HG03342 (cell line): Measurements from ENCODE around the gene INTS3.
A peak's percentile ranks its signal among the peaks of the same experiment; 100 is the strongest.
"Not testable (repeated sequence)": the region's sequence is repeated elsewhere in the genome, so short reads cannot be mapped to it uniquely, and the experiment has no call there.

Experiments
- ATAC-seq: cut with Tn5 transposase; IDR thresholded peaks from one replicate; pipeline ENCODE4 v1.9.1; 2021; ENCODE audit warnings: mild to moderate bottlenecking, moderate library complexity; ENCODE audit not compliant: unreplicated experiment

The INTS3 gene

GRCh38 chr1:153698923-153699714 is 28.7 kb upstream of the INTS3 start:
- no peak for ATAC-seq

DNA sequence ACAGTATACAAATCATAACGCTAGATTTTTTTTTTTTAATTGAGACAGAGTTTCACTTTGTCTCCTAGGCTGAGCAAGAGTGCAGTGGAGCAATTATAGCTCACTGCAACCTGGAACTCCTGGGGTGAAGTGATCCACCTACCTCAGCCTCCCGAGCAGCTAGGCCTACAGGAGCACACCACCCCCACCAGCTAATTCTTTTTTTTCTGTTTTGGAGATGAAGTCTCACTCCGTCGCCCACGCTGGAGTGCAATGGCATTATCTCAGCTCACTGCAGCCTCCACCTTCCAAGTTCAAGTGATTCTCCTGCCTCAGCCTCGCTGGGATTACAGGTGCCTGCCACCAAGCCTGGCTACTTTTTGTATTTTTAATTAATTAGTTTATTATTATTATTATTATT is 28.1 kb upstream of the INTS3 start:
- no peak for ATAC-seq

DNA sequence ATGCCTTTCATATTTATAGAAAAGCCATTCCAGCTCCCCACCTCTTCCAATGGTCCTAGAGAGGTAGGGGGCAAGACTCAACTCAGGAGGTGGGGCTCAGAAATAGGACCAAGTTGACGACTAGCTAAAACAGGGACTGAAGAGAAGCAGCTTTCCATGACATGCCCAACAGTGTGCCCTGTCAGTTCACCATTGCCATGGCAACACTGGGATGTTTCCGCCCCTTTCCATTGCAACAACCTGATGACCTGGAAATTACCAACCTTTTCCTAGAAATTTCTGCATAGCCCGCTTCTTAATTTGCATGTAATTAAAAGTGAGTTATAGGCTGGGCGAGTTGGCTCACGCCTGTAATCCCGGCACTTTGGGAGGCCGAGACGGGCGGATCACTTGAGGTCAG is 22.4 kb upstream of the INTS3 start:
- ATAC-seq = no peak

GRCh38 chr1:153711026-153711425 is 16.8 kb upstream of the INTS3 start:
- ATAC-seq = no peak

DNA sequence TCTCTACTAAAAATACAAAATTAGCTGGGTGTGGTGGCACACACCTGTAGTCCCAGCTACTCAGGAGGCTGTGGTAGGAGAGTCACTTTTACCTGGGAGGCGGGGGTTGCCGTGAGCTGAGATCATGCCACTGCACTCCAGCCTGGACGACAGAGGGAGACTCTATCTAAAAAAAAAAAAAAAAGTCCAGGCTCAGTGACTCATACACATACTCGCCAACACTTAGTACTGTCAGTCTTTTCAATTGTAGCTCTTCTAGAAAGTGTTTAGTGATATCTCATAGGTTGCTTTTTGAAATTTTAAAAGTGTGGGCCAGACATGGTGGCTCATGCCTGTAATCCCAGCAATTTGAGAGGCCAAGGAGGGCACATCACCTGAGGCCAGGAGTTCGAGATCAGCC is 11.6 kb upstream of the INTS3 start:
- ATAC-seq = not testable (repeated sequence)

DNA sequence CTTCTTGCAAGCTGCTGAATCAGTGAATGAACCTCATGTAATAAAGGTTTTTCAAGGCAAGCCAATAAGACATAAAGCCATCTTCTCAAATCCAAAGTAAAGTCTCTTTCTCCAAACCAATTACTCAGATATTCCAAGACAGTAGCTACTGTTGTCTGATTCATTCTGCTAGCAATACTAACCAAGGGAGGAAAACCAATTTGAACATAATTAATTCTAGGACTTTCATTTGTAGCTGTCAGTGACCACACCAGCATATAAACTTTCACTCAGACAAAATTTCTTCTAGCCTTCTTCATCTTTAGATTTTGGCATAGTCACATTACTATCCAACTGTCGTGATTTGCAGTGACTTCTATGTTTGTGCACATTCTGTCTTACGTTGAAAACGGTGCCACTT is 10.5 kb upstream of the INTS3 start:
- no peak for ATAC-seq

DNA sequence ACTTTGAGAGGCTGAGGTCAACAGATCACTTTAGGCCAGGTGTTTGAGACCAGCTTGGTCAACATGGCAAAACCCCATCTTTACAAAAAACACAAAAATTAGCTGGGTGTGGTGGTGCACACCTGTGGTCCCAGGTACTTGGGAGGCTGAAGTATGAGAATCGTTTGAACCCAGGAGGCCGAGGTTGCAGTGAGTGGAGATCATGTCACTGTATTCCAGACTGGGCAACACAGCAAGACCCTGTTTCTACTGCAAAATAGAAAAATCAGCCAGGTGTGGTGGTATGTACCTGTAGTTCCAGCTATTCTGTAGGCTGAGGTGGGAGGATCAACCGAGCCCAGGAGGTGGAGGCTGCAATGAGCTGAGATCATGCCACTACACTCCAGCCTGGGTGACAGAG is 4.2 kb upstream of the INTS3 start:
- ATAC-seq = no peak

DNA sequence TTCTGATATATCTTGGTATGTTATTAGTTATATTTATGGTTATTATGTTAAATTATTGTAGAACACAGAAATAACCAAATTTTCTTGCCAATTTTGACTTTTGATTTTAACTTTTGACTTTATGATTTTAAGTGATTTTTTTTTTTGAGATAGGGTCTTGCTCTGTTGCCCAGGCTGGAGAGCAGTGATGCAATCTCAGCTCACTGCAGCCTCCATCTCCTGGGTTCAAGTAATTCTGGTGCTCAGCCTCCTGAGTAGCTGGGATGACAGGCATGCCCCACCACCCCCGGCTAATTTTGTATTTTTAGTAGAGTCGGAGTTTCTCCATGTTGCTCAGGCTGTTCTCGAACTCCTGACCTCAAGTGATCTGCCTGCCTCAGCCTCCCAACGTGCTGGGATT is 3.2 kb upstream of the INTS3 start:
- not testable (repeated sequence) for ATAC-seq

- no peak for ATAC-seq
Measured at GRCh38 chr1:153728305-153729066, 636 bp downstream of the INTS3 start.

DNA sequence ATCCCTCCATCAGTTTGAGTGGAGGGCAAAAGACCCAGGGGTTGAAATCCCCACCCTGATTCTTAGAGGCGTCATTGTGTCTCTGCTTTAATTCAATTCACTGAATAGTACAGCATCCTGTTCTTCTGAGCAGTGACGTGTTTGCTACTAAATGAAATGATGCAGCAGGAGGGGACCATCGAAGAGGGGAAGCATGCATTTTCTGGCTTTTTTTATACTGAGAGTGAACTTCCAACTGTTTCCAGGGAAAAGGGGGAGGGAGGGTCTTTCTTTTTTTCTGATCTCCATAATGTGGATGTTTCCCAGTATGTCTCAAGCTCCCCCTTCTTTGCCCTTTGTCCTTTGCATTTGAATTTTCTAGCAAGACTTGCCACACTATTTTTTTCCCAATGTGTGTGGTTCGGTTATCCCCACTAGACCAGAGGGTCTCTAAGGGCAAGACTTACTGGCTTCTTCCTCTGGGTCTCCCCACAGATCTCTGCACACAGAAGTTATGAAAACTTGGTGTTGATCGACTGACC is 2.7 kb downstream of the INTS3 start:
- ATAC-seq = no peak

- ATAC-seq = no peak
Measured at GRCh38 chr1:153733970-153734369, 6.1 kb downstream of the INTS3 start.

DNA sequence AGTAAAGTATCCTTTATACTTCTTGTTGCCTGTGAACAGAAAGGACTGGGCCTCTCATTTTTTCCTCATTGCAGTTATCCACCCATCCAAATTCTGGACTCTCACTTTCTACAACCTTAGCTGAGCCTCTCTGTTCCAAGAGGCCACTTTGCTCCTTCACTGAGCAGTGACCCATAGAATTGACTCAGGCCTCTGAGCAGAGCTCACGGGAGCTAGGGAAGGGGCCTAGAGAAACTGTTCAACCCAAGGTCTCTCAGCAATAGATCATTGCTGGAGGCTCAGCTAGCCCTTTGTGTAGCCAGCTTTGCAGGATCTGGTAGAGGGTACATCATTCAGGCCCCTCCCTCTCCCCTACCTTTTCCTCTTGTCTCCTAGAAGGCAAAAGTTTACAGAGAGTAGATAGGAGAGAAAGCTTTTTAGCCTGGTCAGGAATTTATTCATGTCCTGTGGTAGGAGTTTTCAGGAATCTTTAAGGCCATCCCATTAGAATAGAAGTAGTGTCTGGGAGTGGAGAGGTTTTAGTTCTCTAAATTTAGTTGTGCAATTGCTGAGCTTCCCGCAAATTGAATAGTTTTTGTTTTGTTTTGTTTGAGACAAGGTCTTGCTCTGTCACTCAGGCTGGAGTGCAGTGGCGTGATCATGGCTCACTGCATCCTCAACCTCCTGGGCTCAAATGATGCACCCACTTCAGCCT is 6.7 kb downstream of the INTS3 start:
- ATAC-seq = peak; percentile 43

GRCh38 chr1:153735090-153735420 is 7.2 kb downstream of the INTS3 start:
- ATAC-seq = no peak

DNA sequence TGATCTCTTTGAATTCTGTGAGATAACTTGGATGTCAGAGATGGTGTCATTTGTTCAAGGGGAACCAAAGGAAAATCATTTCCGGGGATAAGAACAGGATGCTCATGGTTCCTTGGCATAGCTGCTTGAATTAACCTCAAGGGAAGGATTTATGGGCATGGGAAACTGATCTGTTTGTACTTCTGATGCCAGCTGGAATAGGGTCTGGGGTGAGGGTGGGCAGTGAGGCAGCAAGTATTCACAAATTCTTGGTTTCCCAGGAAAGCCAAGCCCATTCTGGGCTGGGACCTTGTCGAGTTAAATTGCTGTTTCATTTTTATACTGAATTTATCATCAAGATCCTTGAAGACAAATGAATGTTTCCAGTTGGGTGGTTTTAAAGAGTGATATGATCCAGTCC is 14.1 kb downstream of the INTS3 start:
- ATAC-seq = no peak

GRCh38 chr1:153742411-153743142 is 14.7 kb downstream of the INTS3 start:
- ATAC-seq = peak; percentile 59

- ATAC-seq = no peak
Measured at GRCh38 chr1:153745417-153745816, 17.6 kb downstream of the INTS3 start.

GRCh38 chr1:153746174-153746573 is 18.3 kb downstream of the INTS3 start:
- ATAC-seq = no peak

- no peak for ATAC-seq
Measured at GRCh38 chr1:153748903-153749302, 21.1 kb downstream of the INTS3 start.

DNA sequence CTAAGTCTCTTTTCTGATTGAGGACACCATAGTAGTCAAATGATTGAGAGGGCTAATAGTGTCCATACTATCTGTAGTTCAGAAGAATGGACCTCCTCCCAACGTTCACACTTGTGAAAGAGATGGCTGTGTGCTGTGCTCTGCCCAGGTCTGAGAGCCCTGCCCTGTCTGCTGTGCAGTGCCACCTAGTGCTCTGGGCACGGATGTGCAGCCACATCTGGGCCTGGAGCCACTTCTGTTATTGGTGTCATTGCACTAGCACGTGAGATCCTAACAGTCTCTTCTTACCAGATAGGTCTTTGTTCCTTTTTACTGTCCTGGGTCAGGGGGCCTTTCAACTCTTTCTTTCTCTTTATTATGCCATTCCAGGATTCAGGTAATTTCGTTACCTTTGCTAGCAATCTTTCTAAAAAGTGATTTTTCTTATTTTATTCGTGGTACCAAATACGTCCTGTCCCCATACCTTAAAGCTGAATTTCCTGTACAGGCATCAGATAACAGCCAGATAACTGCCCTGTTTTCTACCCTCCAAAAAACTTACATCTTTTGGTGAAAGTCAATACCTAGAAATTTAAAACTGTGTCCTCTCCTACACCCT is 21.7 kb downstream of the INTS3 start:
- peak; percentile 86 for ATAC-seq
